Measurements from ENCODE around the gene TEAD1. TPM values are rescaled to one million over a fixed set of nuclear protein-coding genes. Genes with fewer than 3 reads are reported as not detected.

Gene TEAD1
- total and polyA plus RNA-seq, 2 donors (not counting 3 experiments of a cell fraction or from before 2014, with no cell fraction given): 15.3 to 49.0 TPM

- no peaks in the 10 kb centered on the region for H3K36me3 ChIP-seq (ENCODE audit: control insufficient read depth in 2 of 2, extremely low read depth in 1 of 2, insufficient read depth in 2 of 2, low read length in 2 of 2)
- no peak overlapping the region for H3K9ac ChIP-seq (replicated peaks; ENCODE audit: extremely low read depth, insufficient read depth, low read length)
- TF ChIP-seq EZH2 (IDR thresholded peaks at IDR 0.05; ENCODE audit: borderline replicate concordance, low read depth, low read length, severe bottlenecking): no peak
- H3K9me3 ChIP-seq (replicated peaks; ENCODE audit: control insufficient read depth, insufficient read depth, low read length): no peaks in the 10 kb centered on the region
- intact Hi-C loops (cut with micrococcal nuclease): no loop called here
- peaks cover 21% of the 10 kb centered on the region for H3K4me1 ChIP-seq (ENCODE audit: control insufficient read depth, extremely low read depth, insufficient read depth, low read length)
- H3K4me2 ChIP-seq (ENCODE audit: insufficient read depth, low read length): no peak overlapping the region
- no peak overlapping the region for H3K27ac ChIP-seq (ENCODE audit: insufficient read depth, low read depth, low read length)
- no TSS peak for BruUV-seq (replicated peaks)
- FAIRE-seq (no peak), DNase-seq (ENCODE audit: low read depth, low spot score) (no peak)
- H2AFZ ChIP-seq (ENCODE audit: low read depth, low read length): no peak overlapping the region
- H3K27me3 ChIP-seq (ENCODE audit: control insufficient read depth in 2 of 2, insufficient read depth in 2 of 2, low read length in 2 of 2): no peaks in the 10 kb centered on the region
- POLR2A ChIA-PET: no interaction called here
- no peaks in the 10 kb centered on the region for H3K9me1 ChIP-seq (replicated peaks; ENCODE audit: control insufficient read depth, extremely low read depth, insufficient read depth, low read length)
- H3K79me2 ChIP-seq (ENCODE audit: control insufficient read depth, insufficient read depth, low read length): peaks cover 33% of the 10 kb centered on the region
- CTCF ChIA-PET: interaction anchor here (1.0 kb wide), 1 partner anchor 11 kb away, joined by 3 read pairs; no protein-coding TSS in a partner anchor
- dilution Hi-C loops (cut with MboI; ENCODE audit: extremely low pct_ligation_motif_present, low sequenced_read_pairs): no loop called here
- peaks cover 4% of the 10 kb centered on the region for H4K20me1 ChIP-seq (replicated peaks; ENCODE audit: control insufficient read depth, extremely low read depth, insufficient read depth, low read length)
- H3K4me3 ChIP-seq (replicated peaks in 1 of 3; ENCODE audit: insufficient read depth in 1 of 3, low read depth in 1 of 3, low read length in 3 of 3): no peak overlapping the region
Observed at GRCh38 chr11:12707500-12707880, 33.3 kb downstream of the TEAD1 start.

GRCh38 chr11:12711496-12711895, 37.3 kb downstream of the TEAD1 start:
- H4K20me1 ChIP-seq (replicated peaks; ENCODE audit: control insufficient read depth, extremely low read depth, insufficient read depth, low read length): no peaks in the 10 kb centered on the region
- H3K4me1 ChIP-seq (ENCODE audit: control insufficient read depth, extremely low read depth, insufficient read depth, low read length): peaks cover 25% of the 10 kb centered on the region
- intact Hi-C loops (cut with micrococcal nuclease) (no loop called here), dilution Hi-C loops (cut with MboI; ENCODE audit: extremely low pct_ligation_motif_present, low sequenced_read_pairs) (no loop called here)
- FAIRE-seq (no peak), DNase-seq (ENCODE audit: low read depth, low spot score) (no peak)
- ChIA-PET POLR2A (no interaction called here), CTCF (no interaction called here)
- no peak overlapping the region for H3K9ac ChIP-seq (replicated peaks; ENCODE audit: extremely low read depth, insufficient read depth, low read length)
- H3K9me1 ChIP-seq (replicated peaks; ENCODE audit: control insufficient read depth, extremely low read depth, insufficient read depth, low read length): no peaks in the 10 kb centered on the region
- H3K9me3 ChIP-seq (replicated peaks; ENCODE audit: control insufficient read depth, insufficient read depth, low read length): no peaks in the 10 kb centered on the region
- peaks cover 26% of the 10 kb centered on the region for H3K79me2 ChIP-seq (ENCODE audit: control insufficient read depth, insufficient read depth, low read length)
- no peaks in the 10 kb centered on the region for H3K36me3 ChIP-seq (ENCODE audit: control insufficient read depth in 2 of 2, extremely low read depth in 1 of 2, insufficient read depth in 2 of 2, low read length in 2 of 2)
- no peak overlapping the region for H3K4me3 ChIP-seq (replicated peaks in 1 of 3; ENCODE audit: insufficient read depth in 1 of 3, low read depth in 1 of 3, low read length in 3 of 3)
- H3K4me2 ChIP-seq (ENCODE audit: insufficient read depth, low read length): no peak overlapping the region
- no TSS peak for BruUV-seq (replicated peaks)
- H3K27ac ChIP-seq (ENCODE audit: insufficient read depth, low read depth, low read length): no peak overlapping the region
- TF ChIP-seq GATA2 (IDR thresholded peaks at IDR 0.05; ENCODE audit: insufficient read depth, insufficient read length, low read depth, low read length) (no peak), MAX (IDR thresholded peaks at IDR 0.05; ENCODE audit: insufficient read depth, insufficient read length) (no peak), EZH2 (IDR thresholded peaks at IDR 0.05; ENCODE audit: borderline replicate concordance, low read depth, low read length, severe bottlenecking) (no peak), JUN (IDR thresholded peaks at IDR 0.05; ENCODE audit: borderline replicate concordance, insufficient read depth, insufficient read length, low read depth) (no peak), FOS (IDR thresholded peaks at IDR 0.05; ENCODE audit: borderline replicate concordance, insufficient read depth, low read length) (no peak), POLR2AphosphoS5 (IDR thresholded peaks at IDR 0.05; ENCODE audit: insufficient read depth, low read depth, low read length) (no peak), CTCF (IDR thresholded peaks at IDR 0.05; ENCODE audit: extremely low read depth in 1 of 2, insufficient read depth in 1 of 2, low read depth in 1 of 2, low read length in 2 of 2) (no peak), MYC (IDR thresholded peaks at IDR 0.05; ENCODE audit: low read depth, low read length) (no peak), POLR2A (IDR thresholded peaks at IDR 0.05; ENCODE audit: low read depth, low read length) (no peak)
- H3K27me3 ChIP-seq (ENCODE audit: control insufficient read depth in 2 of 2, insufficient read depth in 2 of 2, low read length in 2 of 2): no peaks in the 10 kb centered on the region
- no peak overlapping the region for H2AFZ ChIP-seq (ENCODE audit: low read depth, low read length)
